ENCODE data around the gene DACH2.

GRCh38 chrX:86148594-86148993 is 343 bp downstream of the DACH2 start:
- TF ChIP-seq CTCF (IDR thresholded peaks at IDR 0.05) (no peak), FOXJ3 (CRISPR knock-in tag; IDR thresholded peaks at IDR 0.05) (no peak), MEF2A (IDR thresholded peaks at IDR 0.05; ENCODE audit: borderline replicate concordance, low read depth) (no peak), GABPA (IDR thresholded peaks at IDR 0.05; ENCODE audit: low read depth) (no peak), NFIC (IDR thresholded peaks at IDR 0.05; ENCODE audit: borderline replicate concordance) (no peak)
